ENCODE measurements around the gene CCL19. TPM values are rescaled to one million over a fixed set of nuclear protein-coding genes. Genes with fewer than 3 reads are reported as not detected.

Gene CCL19
- total and polyA plus RNA-seq, 8 donors = 0.28 to 36.3 (median 0.75) TPM; not detected in 2

DNA sequence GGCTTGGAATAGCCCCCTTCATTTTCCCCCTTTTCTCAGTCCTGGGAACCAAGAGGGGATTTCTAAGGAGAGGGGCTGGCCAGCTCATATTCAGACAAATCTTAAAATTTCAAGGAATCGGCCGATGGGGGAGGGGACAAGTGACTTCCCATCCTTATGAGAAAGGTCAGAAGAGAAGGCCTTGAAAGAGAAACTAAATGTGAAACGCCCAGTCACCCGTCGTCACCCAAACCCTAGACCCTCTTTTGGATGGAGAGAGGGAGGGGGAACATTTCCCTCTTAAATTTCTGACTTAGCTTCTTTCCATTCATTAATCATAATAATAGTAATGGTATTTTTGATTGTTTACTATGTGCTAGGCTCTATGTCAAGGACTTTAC lies 850 bp upstream of the CCL19 start:
- Histone ChIP-seq H3K4me3 (no peak overlapping the region), H3K9me3 (no peaks in the 10 kb centered on the region), H3K4me1 (peaks cover 0 to 2% of the 10 kb centered on the region in 2 donors), H3K36me3 (no peaks in the 10 kb centered on the region), H3K27ac (no peak overlapping the region), H3K27me3 (no peaks in the 10 kb centered on the region)
- ATAC-seq (no peak), DNase-seq (no peak)
- intact Hi-C loops (cut with DNase I) = no loop called here
- TF ChIP-seq CTCF (IDR thresholded peaks at IDR 0.05) = no peak

DNA sequence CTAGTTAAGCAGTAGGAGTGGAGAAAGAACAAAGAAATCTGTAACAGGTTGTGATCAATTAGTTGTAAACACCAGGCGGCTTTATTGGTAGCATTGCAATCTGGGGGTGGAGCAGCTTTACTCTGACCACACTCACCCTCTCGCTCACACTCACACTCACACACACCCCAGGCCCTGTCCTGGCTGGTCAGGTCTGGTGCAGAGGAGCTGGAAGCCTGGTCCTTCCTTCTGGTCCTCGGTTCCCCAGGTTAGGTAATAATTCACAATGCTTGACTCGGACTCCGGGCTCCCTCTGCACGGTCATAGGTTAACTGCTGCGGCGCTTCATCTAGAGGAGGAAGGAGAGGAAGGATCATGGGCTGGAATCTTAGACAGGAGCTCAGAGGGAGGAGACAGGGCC lies 1.6 kb downstream of the CCL19 start:
- no peak overlapping the region for H3K4me3 ChIP-seq
- H3K4me1 ChIP-seq = peaks cover 0 to 8% of the 10 kb centered on the region in 2 donors
- no peak overlapping the region for H3K27ac ChIP-seq
- no peaks in the 10 kb centered on the region for H3K9me3 ChIP-seq
- H3K27me3 ChIP-seq = no peaks in the 10 kb centered on the region
- no peaks in the 10 kb centered on the region for H3K36me3 ChIP-seq
- no peak for TF ChIP-seq CTCF (IDR thresholded peaks at IDR 0.05)
- DNase-seq = no peak
- intact Hi-C loops (cut with DNase I) = no loop called here
- no peak for ATAC-seq

DNA sequence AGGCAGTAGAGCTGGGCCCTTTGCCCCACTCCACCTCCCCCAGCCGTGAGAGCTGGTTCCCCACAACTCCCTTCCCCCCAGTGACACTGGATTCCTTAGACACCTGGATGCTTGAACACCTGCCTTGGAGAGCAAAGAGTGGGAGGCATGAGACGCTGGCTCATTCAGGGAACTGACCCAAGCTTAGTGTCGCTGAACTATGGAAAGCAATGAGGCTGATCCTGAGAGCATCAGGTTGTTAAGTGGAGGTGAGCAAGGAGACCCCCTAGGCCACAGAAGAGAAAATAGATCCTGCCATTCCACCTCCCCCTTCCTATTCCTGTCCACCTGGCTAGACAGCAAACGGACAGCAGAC lies 2.0 kb downstream of the CCL19 start:
- Histone ChIP-seq H3K27me3 (no peaks in the 10 kb centered on the region), H3K27ac (no peak overlapping the region), H3K36me3 (no peaks in the 10 kb centered on the region), H3K4me3 (no peak overlapping the region), H3K4me1 (peaks cover 0 to 8% of the 10 kb centered on the region in 2 donors), H3K9me3 (no peaks in the 10 kb centered on the region)
- intact Hi-C loops (cut with DNase I) = no loop called here
- ATAC-seq (no peak), DNase-seq (no peak)
- TF ChIP-seq CTCF (IDR thresholded peaks at IDR 0.05) = no peak

DNA sequence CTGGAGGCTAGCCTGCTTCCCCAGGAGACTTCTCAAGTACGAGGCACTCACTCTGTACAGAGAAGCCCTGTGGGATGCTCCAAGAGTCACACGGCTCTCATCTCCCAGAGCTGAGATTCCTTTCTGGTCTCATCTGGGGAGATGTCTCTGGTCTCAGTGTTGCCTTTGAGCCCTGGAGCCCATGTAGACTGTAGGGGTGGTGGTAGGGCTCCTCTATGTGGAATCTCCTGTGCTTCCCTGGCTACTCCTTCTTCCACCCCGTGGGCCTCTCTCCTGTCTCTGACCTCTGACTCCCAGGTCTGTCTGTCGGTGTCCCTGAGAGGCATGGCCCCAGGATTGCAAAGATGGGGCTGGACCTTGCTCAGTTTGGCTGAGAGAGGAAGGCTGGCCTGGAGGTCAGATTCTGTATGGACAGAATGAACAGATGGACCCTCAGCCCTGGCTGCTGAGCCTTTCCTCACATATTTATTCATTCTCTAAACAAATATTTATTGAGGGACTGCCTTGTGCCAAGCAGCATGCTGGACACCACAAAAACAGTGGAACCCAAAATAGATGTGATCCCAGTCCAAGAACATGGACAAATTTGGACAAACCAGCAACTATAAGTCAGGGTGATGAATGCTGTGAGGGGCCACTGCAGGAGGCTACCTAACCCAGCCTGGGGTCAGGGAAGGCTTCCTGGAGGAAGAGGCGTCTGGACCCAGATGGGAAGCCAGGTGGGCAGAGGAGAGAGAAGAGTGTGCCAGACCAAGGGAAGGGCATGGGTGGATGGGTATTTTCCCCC lies 2.6 kb downstream of the CCL19 start:
- no peak for TF ChIP-seq CTCF (IDR thresholded peaks at IDR 0.05)
- Histone ChIP-seq H3K4me1 (peaks cover 0 to 8% of the 10 kb centered on the region in 2 donors), H3K27ac (no peak overlapping the region), H3K27me3 (no peaks in the 10 kb centered on the region), H3K4me3 (no peak overlapping the region), H3K36me3 (no peaks in the 10 kb centered on the region), H3K9me3 (no peaks in the 10 kb centered on the region)
- ATAC-seq = no peak
- intact Hi-C loops (cut with DNase I) = no loop called here
- no peak for DNase-seq

DNA sequence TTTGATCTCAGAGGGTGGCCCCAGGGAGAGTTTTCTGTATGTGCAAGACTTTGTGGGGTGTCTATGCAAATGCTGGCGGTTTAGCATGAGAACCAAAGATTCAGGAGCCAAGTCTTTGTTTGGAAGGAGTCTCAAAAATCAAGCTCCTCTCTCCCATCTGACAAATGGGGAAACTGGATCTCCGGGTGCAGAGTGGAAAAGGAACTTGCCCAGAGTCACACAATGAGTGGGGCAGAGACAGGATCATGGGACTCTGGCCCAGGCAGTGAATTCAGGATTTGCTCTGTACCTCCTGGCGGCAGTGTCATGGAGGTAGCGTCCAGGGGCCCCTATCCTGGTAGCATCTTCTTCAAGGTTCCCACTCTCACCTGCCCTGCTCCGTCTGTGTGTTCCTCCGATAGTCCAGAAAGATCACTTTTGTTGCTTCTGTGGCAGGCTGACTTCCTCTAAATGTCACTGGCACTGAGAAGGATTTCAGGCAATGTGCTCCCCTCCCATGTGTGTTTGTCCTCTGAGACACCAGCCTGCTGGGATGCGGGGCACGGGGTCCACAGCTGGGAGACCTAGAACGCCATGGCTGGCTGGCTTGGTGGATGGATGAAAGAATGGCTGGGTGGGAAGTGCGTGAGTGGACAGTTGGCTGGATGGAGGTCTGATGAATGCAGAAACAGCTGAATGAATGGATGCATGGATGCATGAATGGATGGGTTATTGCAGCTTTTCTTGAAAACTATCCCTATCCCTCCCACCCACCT lies 3.6 kb downstream of the CCL19 start:
- no peak for ATAC-seq

More for the DNA sequence above, 3.6 kb downstream of the CCL19 start:
- Histone ChIP-seq H3K9me3 (no peaks in the 10 kb centered on the region), H3K36me3 (peaks cover 0 to 4% of the 10 kb centered on the region in 2 donors), H3K27ac (no peak overlapping the region), H3K27me3 (no peaks in the 10 kb centered on the region), H3K4me1 (peaks cover 0 to 8% of the 10 kb centered on the region in 2 donors), H3K4me3 (no peak overlapping the region)
- TF ChIP-seq CTCF (IDR thresholded peaks at IDR 0.05) = no peak
- DNase-seq = no peak
- intact Hi-C loops (cut with DNase I) = no loop called here
